Caki2 (cell line): ENCODE measurements around the gene ACCS. TPM values are rescaled to one million over a fixed set of nuclear protein-coding genes. Genes with fewer than 3 reads are reported as not detected.
A peak's percentile ranks its signal among the peaks of the same experiment; 100 is the strongest.

Experiments
- DNase-seq: peaks from one replicate; pipeline ENCODE4 v3.0.0-alpha.2; 2015; ENCODE audit warnings: low read depth
- in situ Hi-C: cut with HindIII; loops from 2 replicates; pipeline ENCODE4 v1.10.0; 2016; ENCODE audit warnings: low sequenced_read_pairs, low pct_unique_long_range_greater_than_20kb, mixed read lengths
- total RNA-seq: library from RNA; depleted of rRNA; stranded (reverse); fragments of >200 nt; shearing (Covaris generic); gene quantifications from 2 replicates; pipeline ENCODE4 v1.2.3, GENCODE V29; 2014; ENCODE audit warnings: low replicate concordance

The ACCS gene
- total RNA-seq, 1 experiment from 2014 or later = 13.4 TPM

DNA sequence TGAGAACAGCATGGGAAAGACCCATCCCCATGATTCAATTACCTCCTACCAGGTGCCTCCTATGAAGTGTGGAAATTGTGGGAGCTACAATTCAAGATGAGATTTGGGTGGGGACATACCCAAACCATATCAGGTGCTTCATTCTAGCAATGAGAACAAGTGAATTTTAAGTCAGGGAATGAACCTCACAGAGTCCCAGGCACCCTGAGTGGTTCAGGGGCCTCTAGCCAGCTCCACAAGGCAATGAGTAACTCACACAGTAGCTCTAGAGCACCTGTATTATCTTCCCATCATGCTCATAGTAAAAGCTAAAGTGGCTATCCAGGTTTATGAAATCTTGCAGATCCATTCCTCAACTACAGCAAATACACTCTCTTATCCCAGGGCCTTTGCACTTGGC is 31.4 kb upstream of the ACCS start:
- in situ Hi-C loops = no loop called here
- DNase-seq = no peak

DNA sequence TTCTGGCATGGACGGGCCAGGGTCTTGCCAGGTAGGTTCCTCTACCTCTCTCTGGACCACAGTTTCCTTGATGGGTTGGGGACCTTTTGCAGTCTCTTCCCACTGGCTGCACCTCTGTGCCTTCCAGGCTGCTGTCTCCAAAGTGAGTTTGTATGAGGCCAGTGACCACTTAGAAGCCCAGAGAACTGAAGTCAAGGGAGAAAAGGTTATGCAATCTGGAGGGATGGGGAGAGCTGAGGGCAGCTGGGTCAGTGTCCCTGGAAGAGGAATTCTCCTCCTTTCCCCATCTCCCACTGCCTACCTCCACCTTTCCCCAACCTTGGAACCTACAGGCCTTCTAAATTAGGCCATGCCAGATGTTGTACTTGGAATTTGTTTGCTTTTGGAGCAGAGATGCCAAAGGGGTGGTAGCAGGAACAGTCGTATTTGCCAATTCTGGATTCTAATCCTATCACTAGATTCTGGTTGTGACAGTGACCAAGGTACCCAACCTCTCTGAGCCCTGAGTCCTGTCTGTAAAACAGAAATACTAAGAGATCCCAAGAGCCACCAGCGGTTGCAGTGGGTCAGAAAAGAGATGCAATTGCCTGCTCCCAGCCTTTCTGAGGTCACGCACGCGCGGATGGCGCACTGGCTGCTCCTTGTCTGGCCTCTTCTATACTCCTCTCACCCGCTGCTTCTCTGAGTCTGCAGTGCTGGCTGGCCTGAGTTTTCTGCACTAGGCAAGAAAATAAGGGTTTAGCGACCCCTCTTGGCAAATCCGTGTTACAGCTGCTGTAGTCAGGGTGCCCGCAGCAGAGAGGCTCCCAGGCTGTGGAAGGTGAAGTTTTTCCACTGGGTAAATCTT is 29.0 kb upstream of the ACCS start:
- in situ Hi-C loops = no loop called here
- DNase-seq = peak; percentile 29

DNA sequence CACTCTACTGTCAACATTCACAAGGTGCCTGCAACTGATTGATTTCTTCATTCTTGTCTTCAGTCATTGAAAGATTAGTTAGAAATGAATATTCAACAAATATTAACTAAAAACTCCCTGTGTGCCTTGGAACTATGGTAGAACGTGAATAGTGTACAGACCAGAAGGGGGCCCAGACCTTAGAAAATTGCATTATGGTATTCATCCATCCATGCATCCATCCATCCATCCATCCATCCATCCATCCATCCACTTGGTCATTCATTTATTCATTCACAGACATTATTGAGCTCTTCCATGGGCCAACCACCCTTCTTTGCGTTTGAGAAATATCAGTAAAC is 28.4 kb upstream of the ACCS start:
- in situ Hi-C loops = no loop called here
- DNase-seq = no peak

DNA sequence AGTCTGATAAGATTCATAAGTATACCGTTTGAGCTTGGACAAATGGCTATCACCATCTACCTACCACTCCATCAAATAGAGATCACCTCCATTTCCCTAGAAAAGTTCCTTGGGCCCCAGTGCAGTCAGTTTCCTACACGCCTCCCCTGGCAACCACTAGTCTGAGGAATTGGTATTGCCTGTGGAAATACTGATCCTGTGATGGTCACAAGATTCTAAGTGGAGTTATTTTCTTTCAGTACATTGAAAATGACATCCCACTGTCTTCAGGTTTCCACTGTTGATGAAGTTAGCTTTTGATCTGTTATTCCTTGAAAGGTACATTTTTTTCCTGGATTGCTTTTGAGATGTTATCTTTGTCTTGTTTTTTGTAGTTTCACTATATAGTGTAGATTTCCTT is 22.9 kb upstream of the ACCS start:
- in situ Hi-C loops = no loop called here

DNA sequence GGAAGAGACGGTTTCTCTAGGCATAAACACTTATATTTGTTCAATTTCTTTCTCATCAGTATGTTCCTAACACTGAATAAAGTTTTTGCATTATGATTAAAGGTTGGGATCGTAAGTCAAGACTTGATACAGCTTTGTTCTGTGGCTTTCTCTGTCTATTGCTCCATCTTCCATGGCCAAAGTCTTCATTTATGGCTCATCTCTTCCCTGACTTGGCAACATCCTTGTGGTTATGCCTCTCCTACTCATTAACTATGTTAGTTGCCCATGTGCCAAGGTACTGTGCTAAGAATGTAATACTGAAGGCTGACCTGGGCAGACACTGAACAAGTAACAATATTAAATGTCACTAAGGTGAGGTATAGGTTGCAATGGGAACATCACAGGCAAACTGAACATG is 19.9 kb upstream of the ACCS start:
- no peak for DNase-seq
- in situ Hi-C loops = no loop called here

More for the DNA sequence above, 22.9 kb upstream of the ACCS start:
- DNase-seq = no peak

DNA sequence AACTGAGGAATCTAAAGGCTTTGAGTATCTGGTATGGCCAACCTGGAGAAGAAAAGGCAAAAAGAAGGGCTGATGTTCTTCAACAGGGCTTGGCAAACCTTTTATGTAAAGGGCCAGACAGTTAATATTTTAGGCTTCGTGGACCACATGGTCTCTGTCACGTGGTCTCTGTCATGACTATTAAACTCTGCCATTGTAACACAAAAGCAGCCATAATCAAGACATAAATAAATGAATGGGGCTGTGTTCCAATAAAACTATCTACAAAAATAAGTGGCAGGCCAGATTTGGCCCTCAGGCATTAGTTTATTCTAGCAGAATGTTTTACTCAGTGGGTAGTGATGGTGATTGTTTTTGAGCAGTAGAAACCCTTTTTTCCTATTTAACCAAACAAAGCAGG is 18.8 kb upstream of the ACCS start:
- DNase-seq = no peak
- in situ Hi-C loops = no loop called here

DNA sequence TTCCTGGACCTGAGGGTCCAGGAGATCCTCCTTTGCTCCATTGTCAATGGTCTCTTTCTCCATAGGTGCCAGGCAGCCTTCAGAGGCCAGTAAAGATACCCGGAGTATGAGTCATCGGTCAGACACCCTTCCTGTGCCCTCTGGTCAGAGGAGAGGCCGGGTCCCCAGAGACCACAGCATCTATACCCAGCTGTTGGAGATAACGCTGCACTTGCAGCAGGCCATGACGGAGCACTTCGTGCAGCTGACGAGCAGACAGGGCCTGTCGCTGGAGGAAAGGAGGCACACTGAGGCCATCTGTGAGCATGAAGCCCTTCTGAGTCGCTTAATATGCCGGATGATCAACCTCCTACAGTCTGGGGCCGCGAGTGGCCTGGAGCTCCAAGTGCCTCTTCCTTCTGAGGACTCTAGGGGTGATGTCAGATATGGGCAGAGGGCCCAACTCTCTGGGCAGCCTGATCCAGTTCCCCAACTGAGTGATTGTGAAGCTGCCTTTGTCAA is 18.1 kb upstream of the ACCS start, which contains the start of gene ACCSL:
Gene ACCSL (plus strand): TSS at position 51 of the 501 bp plus-strand sequence. CDS start 56 bp downstream, at position 107.
- in situ Hi-C loops = no loop called here
- no peak for DNase-seq

DNA sequence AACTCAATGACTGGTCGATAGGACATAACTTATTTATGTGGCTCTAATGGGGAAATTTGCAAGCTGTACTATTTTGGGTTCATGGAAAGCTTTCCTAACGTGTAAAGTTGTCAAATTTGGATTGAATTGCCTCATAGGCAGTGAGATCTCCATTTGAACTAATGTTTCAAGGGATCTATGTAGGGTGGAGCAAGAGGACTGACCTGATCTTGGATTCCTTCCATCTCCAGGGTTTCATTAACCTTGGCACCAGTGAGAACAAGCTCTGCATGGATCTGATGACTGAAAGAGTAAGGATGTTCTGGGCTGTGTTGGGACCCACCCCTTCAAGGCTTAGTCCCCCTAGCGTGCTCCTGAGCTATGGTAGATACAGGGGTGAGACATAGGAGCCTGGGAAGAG is 16.2 kb upstream of the ACCS start:
- in situ Hi-C loops = no loop called here

DNA sequence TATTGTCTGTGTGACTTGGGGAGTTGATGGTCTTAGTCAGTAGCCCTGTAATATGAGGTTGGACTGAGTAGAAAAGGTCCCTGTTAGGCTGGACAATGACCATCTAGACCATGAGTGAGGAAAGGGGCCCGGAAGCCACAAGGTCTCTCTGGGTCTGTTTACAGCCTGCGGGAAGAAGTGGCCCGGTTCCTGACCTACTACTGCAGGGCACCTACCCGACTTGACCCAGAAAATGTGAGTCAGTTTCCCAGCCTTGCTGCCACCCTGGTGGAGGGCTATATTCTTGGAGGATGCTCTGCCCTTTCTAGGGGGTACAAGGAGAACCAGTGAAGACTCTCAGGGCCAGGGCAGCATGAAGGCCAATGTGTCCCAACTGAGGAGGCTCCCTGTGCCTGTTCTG is 14.9 kb upstream of the ACCS start:
- no peak for DNase-seq
- in situ Hi-C loops = no loop called here

More for the DNA sequence above, 16.2 kb upstream of the ACCS start:
- no peak for DNase-seq

DNA sequence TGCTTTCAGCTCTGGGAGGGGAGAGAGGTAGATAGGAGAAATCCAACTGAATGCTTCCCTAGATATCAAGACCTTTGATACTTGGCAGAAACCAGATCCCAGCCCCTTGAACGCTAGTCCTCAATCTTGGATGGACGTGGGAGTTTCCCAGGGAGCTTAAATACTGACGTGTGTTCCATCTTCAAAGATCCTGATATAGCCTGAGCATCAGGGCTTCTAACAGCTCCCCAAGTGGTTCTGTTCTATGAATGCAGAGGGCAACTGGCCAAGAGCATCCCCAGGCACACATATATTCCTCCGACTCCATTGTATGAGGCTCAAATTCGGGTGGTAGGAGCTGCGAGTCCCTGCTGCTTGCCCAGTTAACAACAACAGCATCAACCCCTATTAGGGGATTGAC is 8.7 kb upstream of the ACCS start:
- in situ Hi-C loops = no loop called here
- DNase-seq = no peak

DNA sequence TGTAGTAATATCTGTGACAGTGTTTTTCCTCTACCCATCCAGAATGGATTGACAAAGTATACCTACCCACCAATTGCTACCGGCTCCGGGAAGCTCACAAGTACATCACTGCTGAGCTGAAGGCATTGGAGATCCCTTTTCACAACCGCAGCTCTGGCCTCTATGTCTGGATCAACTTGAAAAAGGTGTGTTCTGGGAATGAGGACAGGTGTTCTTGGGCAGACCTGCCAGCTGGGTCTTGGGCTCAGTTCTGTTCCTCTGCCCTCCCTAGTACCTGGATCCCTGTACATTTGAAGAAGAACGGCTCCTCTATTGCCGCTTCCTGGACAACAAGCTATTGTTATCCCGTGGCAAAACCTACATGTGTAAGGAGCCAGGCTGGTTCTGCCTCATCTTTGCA is 7.8 kb upstream of the ACCS start:
- in situ Hi-C loops = no loop called here

DNA sequence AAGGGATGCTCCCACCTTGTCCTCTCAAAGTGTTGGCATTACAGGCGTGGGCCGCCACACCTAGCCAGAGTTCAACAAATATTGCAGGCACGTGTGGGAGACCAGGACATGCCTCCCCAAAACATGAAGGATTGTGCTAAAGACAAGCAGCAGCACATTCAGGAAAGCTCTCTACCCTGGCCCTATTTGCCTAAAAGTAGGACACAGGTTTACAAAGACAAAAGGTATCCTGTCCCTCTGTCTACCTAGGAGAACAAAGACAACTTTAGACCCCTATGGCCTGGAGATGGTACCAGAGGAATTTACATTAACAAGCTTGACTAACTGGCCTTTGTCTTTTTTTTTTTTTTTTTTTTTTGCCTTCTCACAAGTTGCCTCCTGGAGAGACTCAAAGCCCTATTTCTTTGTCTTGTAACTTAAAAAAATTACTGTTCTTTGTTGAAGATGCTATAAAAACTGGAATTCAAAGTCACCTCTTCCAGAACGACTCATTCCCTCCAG is 859 bp upstream of the ACCS start:
- in situ Hi-C loops = no loop called here
- no peak for DNase-seq

More for the DNA sequence above, 7.8 kb upstream of the ACCS start:
- DNase-seq = no peak

DNA sequence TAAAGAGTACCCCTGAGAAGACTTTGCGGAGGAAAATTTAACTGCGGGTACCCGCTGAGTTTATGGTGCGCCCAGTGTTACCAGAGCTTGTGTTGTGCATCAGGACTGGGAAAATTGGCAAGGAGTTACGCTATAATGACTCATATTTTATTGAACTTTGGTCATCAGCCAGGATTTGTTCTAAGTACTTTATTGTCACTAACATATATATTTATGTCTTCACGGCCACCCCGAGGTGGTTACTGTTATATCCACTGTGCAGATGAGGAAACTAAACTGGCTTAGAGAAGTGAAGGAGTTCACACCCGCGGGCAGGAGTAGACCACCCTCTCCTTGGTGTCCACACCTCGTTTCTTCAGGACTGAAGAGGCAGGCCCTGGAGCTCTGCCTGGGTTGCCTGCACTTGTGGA is 667 bp downstream of the ACCS start:
- no peak for DNase-seq
- in situ Hi-C loops = no loop called here

DNA sequence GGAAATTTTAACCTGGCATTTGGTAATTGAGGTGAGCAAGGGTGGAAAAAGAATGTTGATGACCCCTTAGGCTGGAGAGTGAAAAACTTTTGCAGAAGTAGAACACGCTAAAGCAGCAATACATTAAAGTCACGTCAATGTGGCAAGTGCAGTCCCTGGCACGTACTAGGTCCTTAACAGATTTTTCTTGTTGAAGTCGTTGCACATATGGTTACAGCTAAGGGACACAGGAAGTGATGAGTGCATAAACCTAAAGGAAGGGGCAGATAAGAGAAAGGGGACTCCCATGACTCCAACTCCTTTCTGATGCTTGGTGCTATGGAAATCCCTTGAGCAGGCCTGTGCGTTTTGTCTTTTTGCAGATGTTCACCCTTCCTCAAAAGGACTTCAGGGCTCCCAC is 1.2 kb downstream of the ACCS start:
- DNase-seq = no peak
- in situ Hi-C loops = no loop called here

DNA sequence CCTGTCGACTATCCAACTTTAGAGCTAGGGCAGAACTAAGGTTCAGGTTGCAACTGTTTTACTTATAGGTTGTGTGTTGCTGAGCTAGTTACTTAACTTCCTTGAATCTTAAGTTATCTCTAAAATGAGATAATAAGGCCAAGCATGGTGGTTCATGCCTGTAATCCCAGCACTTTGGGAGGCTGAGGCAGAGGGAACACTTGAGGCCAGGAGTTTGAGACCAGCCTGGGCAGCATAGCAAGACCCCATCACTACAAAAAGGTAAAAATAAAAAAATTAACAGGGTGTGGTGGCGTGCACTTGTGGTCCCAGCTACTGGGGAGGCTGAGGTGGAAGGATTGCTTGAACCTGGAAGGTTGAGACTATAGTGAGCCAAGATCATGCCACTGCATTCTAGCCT is 2.1 kb downstream of the ACCS start:
- in situ Hi-C loops = no loop called here

DNA sequence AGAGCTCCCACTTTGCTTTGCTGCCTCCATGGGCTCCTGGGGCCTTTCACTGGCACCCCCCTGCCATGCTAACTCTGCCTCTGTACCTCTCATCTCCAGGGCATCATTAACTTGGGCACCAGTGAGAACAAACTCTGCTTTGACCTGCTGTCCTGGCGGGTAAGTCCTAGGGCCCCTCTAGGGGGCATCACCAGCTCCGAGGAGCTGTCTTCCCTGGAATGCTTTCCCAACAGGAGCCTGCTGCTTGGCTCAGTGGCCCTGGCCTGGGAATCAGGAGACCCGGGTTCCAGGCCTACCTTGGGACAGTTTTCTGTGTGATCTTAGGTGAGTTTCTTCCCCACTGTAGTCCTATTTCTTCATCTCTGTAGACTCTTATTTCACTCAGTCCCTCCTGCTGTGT is 5.1 kb downstream of the ACCS start:
- in situ Hi-C loops = no loop called here

More for the DNA sequence above, 2.1 kb downstream of the ACCS start:
- no peak for DNase-seq

DNA sequence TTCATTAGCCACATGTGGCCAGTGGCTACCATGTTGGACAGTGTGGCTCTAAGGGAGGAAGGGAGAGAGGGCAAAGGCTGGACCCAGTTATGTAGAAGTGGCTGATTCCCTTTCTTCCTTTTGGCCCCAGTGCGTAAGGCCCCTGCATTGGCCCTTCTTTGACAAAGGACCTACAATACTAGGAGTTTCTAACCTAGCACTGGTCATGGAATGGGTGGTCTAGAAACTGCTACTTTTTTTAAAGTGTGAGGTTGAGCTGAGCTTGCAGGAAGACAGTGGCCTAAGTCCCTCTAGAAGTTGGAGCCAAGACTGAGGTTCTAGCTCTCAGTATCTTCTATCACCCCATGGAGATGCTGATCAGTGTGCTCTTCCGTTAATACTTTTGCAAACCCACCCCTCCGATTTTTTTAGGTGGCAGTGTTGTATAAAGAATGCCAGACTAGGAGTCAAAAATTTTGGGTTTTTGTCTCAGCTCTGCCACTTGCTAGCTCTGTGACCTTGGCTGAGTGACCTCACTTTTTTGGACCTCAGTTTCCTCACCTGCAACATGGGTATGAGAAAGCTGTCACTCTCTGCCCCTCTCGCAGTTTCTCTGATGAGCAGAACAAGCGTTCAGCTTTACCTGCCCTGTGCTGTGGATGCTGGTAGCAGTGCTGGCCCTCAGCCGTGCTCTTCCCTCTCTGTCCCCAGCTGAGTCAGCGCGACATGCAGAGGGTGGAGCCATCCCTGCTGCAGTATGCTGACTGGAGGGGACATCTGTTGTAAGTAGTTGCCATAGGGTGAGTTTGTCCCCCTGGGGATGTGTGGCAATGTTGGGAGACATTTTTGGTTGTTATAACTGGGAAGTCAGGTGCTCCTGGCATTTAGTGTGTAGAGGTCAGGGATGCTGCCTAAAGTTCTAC is 6.9 kb downstream of the ACCS start:
- in situ Hi-C loops = no loop called here
- DNase-seq = no peak

More for the DNA sequence above, 5.1 kb downstream of the ACCS start:
- no peak for DNase-seq

DNA sequence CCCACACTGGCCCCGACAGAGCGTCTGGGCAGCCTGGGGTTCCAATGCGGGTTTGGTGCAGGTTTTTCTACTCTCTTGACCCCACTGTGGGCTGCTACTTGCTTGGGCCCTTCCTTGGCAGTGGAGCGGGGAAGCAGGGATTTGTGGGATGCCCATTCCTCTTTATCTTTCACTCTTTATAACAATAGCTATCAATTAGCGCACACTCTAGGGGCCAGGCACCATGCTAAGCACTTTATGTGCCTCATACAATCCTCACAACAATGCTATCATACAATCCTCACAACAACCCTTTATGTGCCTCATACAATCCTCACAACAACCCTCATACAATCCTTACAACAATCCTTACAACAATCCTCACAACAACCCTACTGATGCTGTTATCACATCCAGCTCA is 12.7 kb downstream of the ACCS start:
- no peak for DNase-seq
- in situ Hi-C loops = no loop called here

DNA sequence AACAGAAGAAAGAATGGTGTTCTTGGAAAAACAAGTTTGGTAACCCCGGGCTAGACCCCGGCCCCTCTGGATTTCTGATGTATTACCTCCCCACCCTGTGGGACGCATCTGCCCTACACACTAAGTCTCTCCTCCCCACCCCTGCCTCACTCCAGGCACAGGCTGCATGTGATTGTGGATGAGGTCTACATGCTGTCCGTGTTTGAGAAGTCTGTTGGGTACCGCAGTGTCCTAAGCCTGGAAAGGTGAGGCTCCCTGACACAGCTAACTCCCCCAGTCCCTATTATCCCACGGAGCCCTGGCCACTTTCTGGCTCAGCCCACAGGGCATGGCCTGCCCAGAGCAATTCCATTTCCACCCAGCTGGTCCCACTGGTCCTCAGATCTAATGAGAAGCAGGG is 13.3 kb downstream of the ACCS start:
- in situ Hi-C loops = no loop called here
- no peak for DNase-seq
